HepG2 (cell line): ENCODE results near the gene CTIF. TPM values are rescaled to one million over a fixed set of nuclear protein-coding genes. Genes with fewer than 3 reads are reported as not detected.

Experiments
- ATAC-seq: fragments of 200-7000 bp; cut with Tn5 transposase; 3 replicates; pipeline ENCODE4 v1.9.1; 2020; ENCODE audit warnings: mild to moderate bottlenecking, moderate library complexity
- BruUV-seq: library from RNA; stranded (reverse); fragments of 400-500 nt; replicated peaks from 2 replicates; lab custom pipeline; 2021; lab: Mats Ljungman, UMichigan
- CTCF ChIA-PET: fragments of 300-600 bp; formaldehyde crosslinking; extraction: SDS; loops from one replicate; lab custom pipeline; 2021; ENCODE audit warnings: low total read pairs, inconsistent platforms, low intra/inter-chr PET ratio; lab: Yijun Ruan, JAX
- POLR2A ChIA-PET: fragments of 350-600 bp; sonication (Branson Sonifier 250); formaldehyde crosslinking; loops from one replicate; lab custom pipeline; 2020; ENCODE audit warnings: antibody characterized with exemption, inconsistent platforms; lab: Yijun Ruan, JAX
- DNase-seq: peaks from one replicate; pipeline ENCODE4 v3.0.0-alpha.2; 2015; ENCODE audit warnings: low spot score
- FAIRE-seq: peaks from 3 replicates; lab custom pipeline; 2011; peaks lifted over from hg19 to GRCh38; lab: Jason Lieb, UNC
- H2AFZ ChIP-seq: one replicate; pipeline ENCODE4 v1.6.1; 2011; ENCODE audit warnings: low read length, inconsistent platforms
- H3K27ac ChIP-seq: fragments of 300-600 bp; 3 replicates; pipeline ENCODE4 v1.8.0; 2011; ENCODE audit warnings: mixed run types, mild to moderate bottlenecking, mixed read lengths, low read length, inconsistent platforms; ENCODE audit not compliant: insufficient read depth; ENCODE audit errors: extremely low read length
- H3K27me3 ChIP-seq, 2 experiments: fragments of 200-600 bp in 1 of 2; 2 replicates in 1 of 2; 3 replicates in 1 of 2; pipeline versions ENCODE4 v1.6.0 to v1.8.0; 2011; ENCODE audit warnings: low read length in 2 of 2, mild to moderate bottlenecking in 2 of 2, moderate library complexity in 2 of 2, inconsistent platforms in 1 of 2; ENCODE audit not compliant: insufficient read depth in 2 of 2, control insufficient read depth in 1 of 2
- H3K36me3 ChIP-seq, 2 experiments: fragments of 200-600 bp in 1 of 2; replicated peaks in 1 of 2; 2 replicates in 1 of 2; 3 replicates in 1 of 2; pipeline versions ENCODE4 v1.5.1 to v1.8.0; 2011; ENCODE audit warnings: low read length in 2 of 2, inconsistent platforms in 1 of 2; ENCODE audit not compliant: insufficient read depth in 2 of 2, control insufficient read depth in 1 of 2
- H3K4me1 ChIP-seq: 2 replicates; pipeline ENCODE4 v1.5.1; 2012; ENCODE audit warnings: low read length, inconsistent platforms; ENCODE audit not compliant: insufficient read depth
- H3K4me2 ChIP-seq: 2 replicates; pipeline ENCODE4 v1.6.0; 2011; ENCODE audit warnings: low read depth, low read length, inconsistent platforms
- H3K4me3 ChIP-seq, 3 experiments: fragments of 200-600 bp in 1 of 3; sonication (generic), shearing (Covaris generic) in 1 of 3; replicated peaks in 1 of 3; 2 replicates each; pipeline ENCODE4 v1.5.1; 2011 to 2016; ENCODE audit warnings: low read length in 3 of 3, inconsistent platforms in 2 of 3, low read depth in 2 of 3, mild to moderate bottlenecking in 2 of 3, control low read depth in 1 of 3, mixed read lengths in 1 of 3; ENCODE audit not compliant: insufficient read depth in 1 of 3
- H3K79me2 ChIP-seq: one replicate; pipeline ENCODE4 v1.6.1; 2011; ENCODE audit warnings: low read length, inconsistent platforms; ENCODE audit not compliant: insufficient read depth
- H3K9ac ChIP-seq: 2 replicates; pipeline ENCODE4 v1.6.0; 2011; ENCODE audit warnings: mild to moderate bottlenecking, low read depth, low read length, inconsistent platforms; ENCODE audit not compliant: insufficient read depth
- H3K9me3 ChIP-seq: 2 replicates; pipeline ENCODE4 v1.5.1; 2012; ENCODE audit warnings: mild to moderate bottlenecking, low read length
- H4K20me1 ChIP-seq: 2 replicates; pipeline ENCODE4 v1.6.0; 2011; ENCODE audit warnings: inconsistent platforms, mild to moderate bottlenecking, low read length, moderate library complexity; ENCODE audit not compliant: insufficient read depth
- EZH2 ChIP-seq: conservative IDR thresholded peaks from 2 replicates; pipeline ENCODE4 v1.6.1; 2012; ENCODE audit warnings: mild to moderate bottlenecking, low read depth, low read length, moderate library complexity
- GFI1 ChIP-seq: sonication (generic); formaldehyde crosslinking; IDR thresholded peaks from 2 replicates; pipeline ENCODE4 v1.5.0; 2020; ENCODE audit warnings: missing genetic modification reagents, mild to moderate bottlenecking, borderline replicate concordance
- GTF2F1 ChIP-seq: fragments of 150-350 bp; IDR thresholded peaks from 2 replicates; pipeline ENCODE4 v1.6.1; 2014; ENCODE audit warnings: low read length
- JARID2 ChIP-seq: sonication (generic); formaldehyde crosslinking; IDR thresholded peaks from 2 replicates; pipeline ENCODE4 v1.8.1; 2023; ENCODE audit warnings: missing genetic modification reagents, inconsistent platforms; ENCODE audit not compliant: insufficient replicate concordance
- KDM4B ChIP-seq: sonication (generic); formaldehyde crosslinking; IDR thresholded peaks from 2 replicates; pipeline ENCODE4 v1.4.0; 2020; ENCODE audit warnings: missing genetic modification reagents
- NFATC3 ChIP-seq: sonication (generic); formaldehyde crosslinking; IDR thresholded peaks from 2 replicates; pipeline ENCODE4 v1.5.1; 2020; ENCODE audit warnings: mild to moderate bottlenecking, missing genetic modification reagents
- NR2C2 ChIP-seq: sonication (generic); formaldehyde crosslinking; IDR thresholded peaks from 2 replicates; pipeline ENCODE4 v1.4.0; 2020; ENCODE audit warnings: missing genetic modification reagents, mild to moderate bottlenecking, moderate library complexity, borderline replicate concordance
- PTBP1 ChIP-seq: fragments of 200-400 bp; formaldehyde crosslinking; IDR thresholded peaks from 2 replicates; pipeline ENCODE4 v1.6.1; 2018; ENCODE audit warnings: low read length, low read depth; ENCODE audit not compliant: poor library complexity, severe bottlenecking
- TBL1XR1 ChIP-seq: fragments of 150-350 bp; IDR thresholded peaks from 2 replicates; pipeline ENCODE4 v1.6.1; 2014; ENCODE audit warnings: borderline replicate concordance, low read length; ENCODE audit not compliant: partially characterized antibody
- YEATS4 ChIP-seq: sonication (generic); formaldehyde crosslinking; IDR thresholded peaks from 2 replicates; pipeline ENCODE4 v1.4.0; 2020; ENCODE audit warnings: missing genetic modification reagents, borderline replicate concordance
- ZNF382 ChIP-seq: sonication (generic); formaldehyde crosslinking; IDR thresholded peaks from 2 replicates; pipeline ENCODE4 v1.5.0; 2020; ENCODE audit warnings: missing genetic modification reagents, mild to moderate bottlenecking, borderline replicate concordance
- ZNF512 ChIP-seq: sonication (generic); formaldehyde crosslinking; IDR thresholded peaks from 2 replicates; pipeline ENCODE4 v1.4.0; 2020; ENCODE audit warnings: mild to moderate bottlenecking, missing genetic modification reagents
- ZNF7 ChIP-seq: IDR thresholded peaks from 2 replicates; pipeline ENCODE4 v1.6.1; 2016; ENCODE audit warnings: missing biosample characterization, missing genetic modification reagents
- WGBS: methylation state at CpG from one replicate; pipeline ENCODE4 v1.1.6; 2017; ENCODE audit warnings: low lambda C conversion rate; 5-methylcytosine and 5-hydroxymethylcytosine counted together
- in situ Hi-C: cut with HindIII; loops from 2 replicates; pipeline ENCODE4 v1.10.0; 2017; ENCODE audit warnings: low pct_unique_long_range_greater_than_20kb; ENCODE audit not compliant: extremely low pct_ligation_motif_present
- intact Hi-C: fragments of 100-400 bp; cut with micrococcal nuclease; formaldehyde crosslinking; loops from one replicate; pipeline ENCODE4 v1.10.0; 2022; ENCODE audit not compliant: unreplicated experiment
- polyA plus RNA-seq, 8 experiments: library from polyadenylated mRNA; depleted of rRNA in 3 of 8; stranded (reverse) in 7 of 8; unstranded in 1 of 8; fragments of >200 nt; fragmentation: Illumina TruSeq in 4 of 8; extraction: Trizol in 4 of 8; gene quantifications; 2 replicates each; pipeline versions ENCODE4 v1.2.1 to v1.2.3, GENCODE V29; 2011 to 2016; ENCODE audit warnings: low read depth in 4 of 8, missing spikeins in 1 of 8, mixed read lengths in 1 of 8; ENCODE audit not compliant: insufficient read depth in 1 of 8
- total RNA-seq, 5 experiments: library from RNA; depleted of rRNA; stranded (reverse); fragments of >200 nt; fragmentation: Illumina TruSeq; extraction: Trizol; gene quantifications; 2 replicates each; pipeline ENCODE4 v1.2.3, GENCODE V29; 2016; ENCODE audit warnings: low read depth in 1 of 5
- TF ChIP-seq, protein P1 (sequence below): sonication (generic); formaldehyde crosslinking; IDR thresholded peaks from 2 replicates; pipeline ENCODE4 v1.8.0; 2022; ENCODE audit warnings: mild to moderate bottlenecking, missing genetic modification reagents, moderate library complexity

The CTIF gene
- total and polyA plus RNA-seq, 2 of the 13 experiments (the other 11 are each of a cell fraction or from before 2014, with no cell fraction given) = 18.2 to 28.0 TPM

GRCh38 chr18:48697441-48697840, 158.6 kb downstream of the CTIF start:
- no peaks in the 10 kb centered on the region for H3K9me3 ChIP-seq

More at GRCh38 chr18:48697441-48697840, 158.6 kb downstream of the CTIF start:
- Histone ChIP-seq H3K9ac (no peak overlapping the region), H2AFZ (no peak overlapping the region), H3K4me3 (no peak overlapping the region), H3K79me2 (no peaks in the 10 kb centered on the region)
- intact Hi-C loops = no loop called here
- no peak for TF ChIP-seq EZH2
- no peak for TF ChIP-seq YEATS4
- TF ChIP-seq KDM4B = no peak
- no peak for TF ChIP-seq NFATC3 (CRISPR knock-in tag)
- no peak for TF ChIP-seq NR2C2 (CRISPR knock-in tag)
- TF ChIP-seq JARID2 = no peak
- no peak for TF ChIP-seq GTF2F1
- TF ChIP-seq GFI1 = no peak
- no peak for TF ChIP-seq ZNF7
- TF ChIP-seq, protein P1, sequence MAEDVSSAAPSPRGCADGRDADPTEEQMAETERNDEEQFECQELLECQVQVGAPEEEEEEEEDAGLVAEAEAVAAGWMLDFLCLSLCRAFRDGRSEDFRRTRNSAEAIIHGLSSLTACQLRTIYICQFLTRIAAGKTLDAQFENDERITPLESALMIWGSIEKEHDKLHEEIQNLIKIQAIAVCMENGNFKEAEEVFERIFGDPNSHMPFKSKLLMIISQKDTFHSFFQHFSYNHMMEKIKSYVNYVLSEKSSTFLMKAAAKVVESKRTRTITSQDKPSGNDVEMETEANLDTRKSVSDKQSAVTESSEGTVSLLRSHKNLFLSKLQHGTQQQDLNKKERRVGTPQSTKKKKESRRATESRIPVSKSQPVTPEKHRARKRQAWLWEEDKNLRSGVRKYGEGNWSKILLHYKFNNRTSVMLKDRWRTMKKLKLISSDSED = no peak
- no peak for TF ChIP-seq ZNF512
- no peak for TF ChIP-seq ZNF382 (CRISPR knock-in tag)
- TF ChIP-seq PTBP1 = no peak
- no peak for TF ChIP-seq TBL1XR1
- TF ChIP-seq, all 625 proteins: peak for 0
- in situ Hi-C loops = loop anchor here (25.0 kb wide), 1 partner anchor 740 kb away; no protein-coding TSS in a partner anchor
- Histone ChIP-seq H4K20me1 (no peaks in the 10 kb centered on the region), H3K4me1 (no peaks in the 10 kb centered on the region), H3K27ac (no peak overlapping the region), H3K27me3 (no peaks in the 10 kb centered on the region), H3K36me3 (peaks cover 1 to 22% of the 10 kb centered on the region in 2 experiments; a peak in 3 of 5 replicates), H3K4me2 (no peak overlapping the region)
- ChIA-PET CTCF (no interaction called here), POLR2A (no interaction called here)
- ATAC-seq = no peak
- WGBS = 86% methylated on average over 1 of the region's 1 CpG
- no peak for FAIRE-seq
- BruUV-seq = no TSS peak
- no peak for DNase-seq
